HG02981 (cell line): Measurements from ENCODE around the gene EDN3.

Experiments
- ATAC-seq: cut with Tn5 transposase; IDR thresholded peaks from one replicate; pipeline ENCODE4 v1.9.1; 2021; ENCODE audit warnings: mild to moderate bottlenecking, moderate library complexity; ENCODE audit not compliant: unreplicated experiment

The EDN3 gene

GRCh38 chr20:59360934-59361333, 60.5 kb downstream of the EDN3 start:
- no peak for ATAC-seq

- no peak for ATAC-seq
These were observed 61.0 kb downstream of the EDN3 start for GRCh38 chr20:59361411-59361810.

- ATAC-seq, result no peak
These were observed 62.7 kb downstream of the EDN3 start for GRCh38 chr20:59363101-59363500.

DNA sequence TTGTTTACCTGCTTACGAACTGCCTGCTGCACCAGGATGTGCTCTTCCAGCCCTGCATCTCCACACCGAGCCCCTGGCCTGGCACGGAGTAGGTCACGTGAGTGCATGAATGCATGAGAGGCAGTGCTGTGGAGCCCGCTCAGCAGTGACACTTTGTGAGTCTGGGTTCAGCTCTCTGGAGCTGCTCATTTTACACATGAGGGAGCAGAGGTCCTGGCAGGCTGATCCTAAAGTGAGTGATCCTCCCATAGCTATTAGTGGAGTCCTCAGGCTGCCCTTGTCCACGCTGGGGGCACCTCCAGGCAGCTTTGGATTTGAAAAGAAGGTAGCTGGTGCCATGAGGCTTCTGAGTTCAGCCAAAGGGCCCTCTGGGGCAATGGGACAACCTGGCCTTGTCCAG, 64.2 kb downstream of the EDN3 start:
- no peak for ATAC-seq

DNA sequence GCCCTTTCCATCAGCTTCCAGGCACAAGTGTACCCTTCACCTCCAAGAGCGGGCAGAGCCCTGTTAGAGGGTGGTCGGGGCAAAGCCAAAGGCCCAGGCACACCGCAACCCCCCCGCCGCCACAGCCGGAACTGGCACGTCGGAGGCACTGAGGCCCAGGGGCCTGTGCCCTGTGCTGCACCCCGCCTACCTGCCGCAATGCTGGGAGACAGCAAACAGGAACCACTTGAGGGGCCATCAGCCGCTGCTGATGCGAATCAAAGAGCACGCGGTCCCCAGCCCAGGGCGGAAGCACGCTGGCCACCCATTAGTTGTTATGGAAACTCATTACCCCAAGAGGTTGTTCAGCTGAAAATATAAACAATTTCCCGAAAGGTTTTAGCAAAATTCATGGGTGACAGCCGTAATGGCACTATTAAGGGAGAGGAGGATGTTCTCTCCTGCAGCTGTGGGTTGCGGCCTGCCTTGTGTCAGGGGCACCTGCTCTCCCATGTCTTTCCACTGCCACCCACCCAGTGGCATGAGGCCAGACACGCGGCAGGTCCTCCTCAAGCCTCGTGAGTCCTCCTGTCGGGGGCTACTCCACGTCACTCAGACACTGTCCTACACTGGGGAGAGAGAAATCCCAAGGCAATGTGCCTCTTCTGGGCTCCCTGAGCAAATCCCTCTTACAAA, 65.3 kb downstream of the EDN3 start:
- ATAC-seq, result no peak

DNA sequence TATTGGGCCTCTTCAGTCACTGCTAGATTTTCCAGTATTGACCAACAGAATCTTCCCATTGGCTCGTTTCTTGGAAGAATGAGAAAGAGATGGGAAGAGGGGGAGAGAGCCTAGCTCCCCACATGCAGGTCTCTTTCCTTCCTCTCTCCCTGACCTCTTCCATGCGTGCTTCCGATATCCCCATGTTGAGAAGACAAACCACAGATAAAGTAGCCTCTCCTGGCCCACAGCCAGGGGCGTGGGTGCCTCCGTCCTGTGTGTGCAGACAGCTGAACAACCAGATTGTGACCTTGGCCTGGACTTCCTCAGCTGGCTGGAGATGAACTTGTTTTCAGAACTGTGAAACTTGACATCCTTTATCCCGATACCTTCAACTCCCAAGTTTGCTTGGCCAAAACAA, 71.0 kb downstream of the EDN3 start:
- ATAC-seq, result no peak

DNA sequence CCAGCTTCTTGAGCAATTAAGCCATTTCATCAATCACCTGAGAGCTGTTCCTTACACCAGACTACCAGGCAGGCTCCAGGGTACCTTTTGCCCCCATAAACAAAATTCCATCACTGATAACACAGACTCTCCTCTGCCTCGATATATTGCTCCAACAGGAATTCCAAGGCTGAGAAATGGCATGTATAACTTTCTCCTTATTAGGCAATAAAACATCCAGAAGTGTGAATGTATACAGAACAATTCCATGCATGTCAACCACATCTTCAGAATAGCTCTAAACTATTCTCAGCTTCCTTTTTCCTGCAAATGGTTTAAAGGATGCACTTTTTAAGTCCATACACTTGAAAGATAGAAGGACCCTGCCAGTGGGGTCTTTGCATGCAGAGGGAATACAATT, 73.8 kb downstream of the EDN3 start:
- ATAC-seq, result no peak

DNA sequence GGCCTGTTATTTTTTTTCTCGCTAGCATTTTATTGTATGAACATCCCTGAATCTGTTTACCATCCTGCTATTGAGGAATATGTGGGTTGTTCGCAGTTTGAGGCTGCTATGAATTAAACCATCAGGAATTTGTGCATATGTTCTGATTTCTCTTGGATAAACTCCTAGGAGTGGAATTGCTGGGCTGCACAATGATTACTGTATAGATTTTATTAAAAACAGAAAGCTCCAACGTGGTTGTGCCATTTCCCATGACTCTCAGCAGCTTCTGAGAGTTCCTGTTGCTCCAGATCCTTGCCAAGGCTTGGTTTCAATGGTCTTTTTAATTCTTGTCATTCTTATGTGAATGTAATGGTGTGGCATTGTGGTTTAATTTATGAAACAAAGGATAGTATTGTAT, 75.1 kb downstream of the EDN3 start:
- ATAC-seq, result no peak
